ENCODE measurements around the gene HDDC3.
"Not testable (repeated sequence)": the region's sequence is repeated elsewhere in the genome, so short reads cannot be mapped to it uniquely, and the experiment has no call there.

The HDDC3 gene

DNA sequence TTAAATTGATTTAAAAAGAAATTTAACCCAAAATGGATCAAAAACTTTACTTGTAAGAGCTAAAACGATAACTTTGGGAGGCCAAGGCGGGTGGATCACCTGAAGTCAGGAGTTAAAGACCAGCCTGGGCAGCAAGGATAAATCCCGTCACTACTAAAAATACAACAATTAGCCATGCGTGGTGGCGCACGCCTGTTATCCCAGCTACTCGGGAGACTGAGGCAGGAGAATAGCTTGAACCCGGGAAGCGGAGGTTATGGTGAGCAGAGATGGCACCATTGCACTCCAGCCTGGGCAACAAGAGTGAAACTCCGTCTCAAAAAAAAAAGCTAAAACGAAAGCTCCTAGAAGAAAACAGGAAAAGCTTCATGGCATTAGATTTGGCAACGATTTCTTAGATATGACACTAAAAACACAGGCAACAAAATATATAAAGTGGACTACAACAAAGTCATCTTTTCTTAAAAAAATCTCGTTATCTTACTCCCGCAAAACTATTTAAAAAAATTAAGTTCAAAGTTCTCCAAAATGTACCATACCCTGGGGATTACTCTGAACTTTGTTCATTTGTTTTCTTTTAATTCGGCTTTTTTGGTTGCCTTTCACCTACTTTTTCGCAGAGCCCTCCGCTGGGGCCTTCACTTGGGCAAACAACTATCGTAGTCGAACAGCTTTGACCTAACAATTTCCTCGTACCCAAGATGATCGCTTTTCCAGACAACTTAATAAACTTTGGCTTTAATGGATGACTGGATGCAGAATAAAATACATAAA is 2.9 kb downstream of the HDDC3 start:
- peak; percentile 60 for DNase-seq

DNA sequence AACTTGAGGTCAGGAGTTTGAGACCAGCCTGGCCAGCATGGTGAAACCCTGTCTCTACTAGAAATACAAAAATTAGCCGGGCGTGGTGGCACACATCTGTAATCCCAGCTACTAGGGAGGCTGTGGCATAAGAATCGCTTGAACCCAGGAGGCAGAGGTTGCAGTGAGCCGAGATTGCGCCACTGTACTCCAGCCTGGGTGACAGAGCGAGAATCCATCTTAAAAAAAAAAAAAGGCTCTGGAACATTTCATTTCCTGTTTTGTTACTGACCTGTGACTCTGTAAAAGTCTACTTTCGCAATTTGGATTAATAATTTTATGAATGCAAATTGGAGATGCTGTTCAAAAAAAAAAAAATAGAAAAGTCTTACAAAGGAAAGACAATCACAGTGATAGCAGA is 4.2 kb downstream of the HDDC3 start:
- DNase-seq, result not testable (repeated sequence)

- not testable (repeated sequence) for DNase-seq
Observed at GRCh38 chr15:90926766-90927165, 5.6 kb downstream of the HDDC3 start.

- no peak for DNase-seq
Observed at GRCh38 chr15:90924375-90924774, 8.0 kb downstream of the HDDC3 start.

DNA sequence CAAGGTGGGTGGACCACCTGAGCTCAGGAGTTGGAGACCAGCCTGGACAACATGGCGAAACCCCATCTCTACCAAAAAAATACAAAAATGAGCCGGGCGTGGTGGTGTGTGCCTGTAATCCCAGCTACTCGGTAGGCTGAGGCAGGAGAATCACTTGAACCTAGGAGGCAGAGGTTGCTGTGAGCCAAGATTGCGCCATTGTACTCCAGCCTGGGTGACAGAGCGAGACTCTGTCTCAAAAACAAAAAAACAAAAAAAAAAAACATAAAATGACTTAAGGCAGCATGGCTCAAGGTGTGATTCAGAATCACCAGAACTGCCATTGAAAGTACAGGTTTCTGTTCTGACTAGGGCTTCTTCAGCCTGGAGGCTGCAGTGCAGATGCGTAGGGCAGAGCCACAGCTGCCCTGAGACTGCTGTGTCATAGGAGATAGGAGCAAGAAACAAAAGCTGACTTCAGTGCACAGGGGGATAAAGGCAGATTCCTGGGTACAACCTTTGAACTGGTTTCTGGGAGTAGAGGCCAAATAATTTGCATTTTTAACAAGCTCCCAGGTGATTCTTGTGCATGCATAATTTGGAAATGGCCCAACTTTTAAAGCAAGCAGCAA is 9.5 kb downstream of the HDDC3 start:
- peak; percentile 14 for DNase-seq

GRCh38 chr15:90921887-90922286 is 10.5 kb downstream of the HDDC3 start:
- DNase-seq, result no peak

DNA sequence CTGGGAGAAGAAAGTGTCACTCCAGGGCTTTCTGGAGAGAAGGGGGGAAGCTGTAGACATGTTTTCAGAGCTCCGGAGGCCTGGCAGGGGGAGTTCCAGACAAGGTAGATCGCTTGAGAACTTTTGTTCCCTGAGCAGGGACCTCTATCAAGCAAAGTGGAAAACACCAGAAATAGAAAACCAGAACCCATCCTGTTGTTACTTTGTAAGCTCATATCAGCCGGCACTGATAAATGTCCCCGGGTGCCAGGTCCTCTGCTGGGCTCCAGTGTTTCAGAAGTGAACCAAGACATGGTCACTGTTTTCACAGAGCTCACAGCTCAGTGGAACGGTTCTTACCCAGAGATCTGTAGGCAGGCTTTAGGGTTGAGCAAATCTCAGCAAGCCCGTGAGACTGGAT is 13.5 kb downstream of the HDDC3 start:
- no peak for DNase-seq

- no peak for DNase-seq
Observed at GRCh38 chr15:90918034-90918788, 14.1 kb downstream of the HDDC3 start.

DNA sequence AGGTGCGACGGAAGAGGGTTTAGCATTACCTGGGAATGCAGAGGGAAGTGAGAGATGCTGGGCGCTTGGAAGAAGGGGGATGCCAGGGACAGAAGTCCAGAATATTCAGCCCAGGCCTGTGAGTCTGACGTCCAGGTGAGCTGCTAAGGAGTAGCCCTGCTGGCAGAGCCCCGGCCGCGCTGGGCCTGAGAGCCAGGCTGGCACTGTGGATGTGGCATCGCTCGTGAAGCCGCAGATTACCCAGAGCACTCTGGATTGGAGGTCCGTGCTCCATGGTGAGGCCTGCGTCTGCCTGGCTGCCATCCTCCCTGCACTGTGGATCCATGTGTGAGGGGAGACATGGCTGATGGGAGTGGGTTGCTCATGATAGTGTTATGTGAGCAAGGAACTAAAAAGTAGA is 14.8 kb downstream of the HDDC3 start:
- DNase-seq, result no peak

DNA sequence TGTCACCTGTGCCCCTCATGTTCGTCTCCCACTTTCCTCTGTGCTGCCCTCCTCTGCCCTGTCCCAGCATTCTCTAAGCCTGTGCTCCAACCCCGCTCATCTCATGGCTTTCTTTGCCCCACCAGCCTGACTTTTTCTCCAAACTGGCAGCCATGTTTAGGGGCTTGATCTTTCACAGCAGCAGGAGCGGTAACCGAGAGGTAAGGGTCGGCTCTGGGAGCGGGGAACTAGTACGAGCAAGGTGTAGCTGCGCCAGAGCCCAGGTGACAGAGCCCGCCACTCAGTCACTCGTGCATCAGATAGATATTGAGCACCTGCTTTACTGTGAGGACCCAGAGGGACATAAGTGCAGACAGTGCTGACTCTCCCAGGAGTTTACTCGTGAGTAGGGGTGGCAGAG is 15.9 kb downstream of the HDDC3 start:
- no peak for DNase-seq

GRCh38 chr15:90915808-90916440 is 16.4 kb downstream of the HDDC3 start:
- no peak for DNase-seq

DNA sequence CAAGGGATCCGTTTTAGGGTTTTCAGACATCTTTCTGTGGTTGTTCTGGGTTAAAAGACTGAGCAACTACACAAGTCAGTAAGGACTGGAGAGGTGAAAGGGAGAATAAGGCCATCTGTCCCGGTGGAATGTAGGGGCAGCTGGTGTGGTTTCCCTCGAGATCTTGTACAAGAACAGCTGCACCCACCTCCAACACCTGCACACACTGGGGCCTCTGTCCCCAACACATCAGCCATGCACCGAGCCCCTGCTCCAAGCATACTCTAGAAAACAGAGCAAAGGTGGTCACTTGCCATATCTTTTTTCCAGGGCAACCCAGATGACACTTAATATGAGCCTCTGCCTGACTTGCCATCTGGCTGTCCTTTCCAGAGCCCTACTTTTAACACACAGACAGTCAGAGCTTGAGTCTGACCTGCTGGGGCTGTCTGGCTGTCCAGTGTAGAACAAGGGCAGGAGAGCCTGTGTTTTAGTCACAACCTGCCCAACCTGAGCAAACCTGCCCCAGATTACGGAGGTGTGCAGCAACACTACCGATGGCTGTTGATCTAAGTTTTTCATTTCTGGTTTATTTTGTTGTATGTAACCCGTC is 17.0 kb downstream of the HDDC3 start:
- DNase-seq, result no peak

GRCh38 chr15:90914305-90915080 is 17.9 kb downstream of the HDDC3 start:
- no peak for DNase-seq

DNA sequence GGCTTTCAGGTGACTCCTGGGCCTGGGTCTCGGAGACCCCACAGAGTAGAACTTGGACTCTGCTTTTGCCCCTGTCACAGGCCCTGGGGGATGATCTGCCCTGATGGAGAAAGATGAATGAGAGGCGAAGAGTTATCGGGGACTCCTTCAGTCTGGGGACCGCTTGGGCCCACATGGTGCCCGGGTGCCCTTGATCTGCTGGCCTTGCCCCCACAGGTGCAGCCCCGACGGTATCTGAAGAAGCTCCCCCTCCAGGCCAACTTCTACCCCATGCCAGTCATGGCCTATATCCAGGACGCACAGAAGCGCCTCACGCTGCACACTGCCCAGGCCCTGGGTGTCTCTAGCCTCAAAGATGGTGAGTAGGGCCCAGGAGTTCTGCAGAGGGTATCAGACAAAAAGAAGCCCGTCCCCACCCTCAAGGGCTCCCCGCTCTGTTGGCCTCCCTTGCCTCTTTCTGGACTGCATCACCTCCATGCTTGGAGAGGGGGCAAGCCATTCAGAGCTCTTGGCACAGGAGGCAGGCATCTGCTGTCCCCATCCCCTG is 18.9 kb downstream of the HDDC3 start:
- no peak for DNase-seq

DNA sequence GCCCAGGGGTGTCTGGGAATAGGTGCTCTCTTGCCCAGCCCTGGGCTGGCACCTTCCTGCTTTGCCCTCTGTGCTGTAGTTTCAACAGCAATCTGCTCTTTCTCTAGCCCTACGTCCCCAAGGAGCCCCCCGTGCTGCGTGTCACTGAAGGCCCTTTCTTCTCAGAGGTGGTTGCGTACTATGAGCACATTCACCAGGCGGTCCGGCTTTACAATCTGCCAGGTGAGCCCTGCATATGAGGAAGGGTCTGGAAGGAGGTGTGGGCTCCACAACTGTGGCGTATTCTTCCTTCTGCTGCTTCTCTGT is 19.6 kb downstream of the HDDC3 start:
- DNase-seq, result no peak

DNA sequence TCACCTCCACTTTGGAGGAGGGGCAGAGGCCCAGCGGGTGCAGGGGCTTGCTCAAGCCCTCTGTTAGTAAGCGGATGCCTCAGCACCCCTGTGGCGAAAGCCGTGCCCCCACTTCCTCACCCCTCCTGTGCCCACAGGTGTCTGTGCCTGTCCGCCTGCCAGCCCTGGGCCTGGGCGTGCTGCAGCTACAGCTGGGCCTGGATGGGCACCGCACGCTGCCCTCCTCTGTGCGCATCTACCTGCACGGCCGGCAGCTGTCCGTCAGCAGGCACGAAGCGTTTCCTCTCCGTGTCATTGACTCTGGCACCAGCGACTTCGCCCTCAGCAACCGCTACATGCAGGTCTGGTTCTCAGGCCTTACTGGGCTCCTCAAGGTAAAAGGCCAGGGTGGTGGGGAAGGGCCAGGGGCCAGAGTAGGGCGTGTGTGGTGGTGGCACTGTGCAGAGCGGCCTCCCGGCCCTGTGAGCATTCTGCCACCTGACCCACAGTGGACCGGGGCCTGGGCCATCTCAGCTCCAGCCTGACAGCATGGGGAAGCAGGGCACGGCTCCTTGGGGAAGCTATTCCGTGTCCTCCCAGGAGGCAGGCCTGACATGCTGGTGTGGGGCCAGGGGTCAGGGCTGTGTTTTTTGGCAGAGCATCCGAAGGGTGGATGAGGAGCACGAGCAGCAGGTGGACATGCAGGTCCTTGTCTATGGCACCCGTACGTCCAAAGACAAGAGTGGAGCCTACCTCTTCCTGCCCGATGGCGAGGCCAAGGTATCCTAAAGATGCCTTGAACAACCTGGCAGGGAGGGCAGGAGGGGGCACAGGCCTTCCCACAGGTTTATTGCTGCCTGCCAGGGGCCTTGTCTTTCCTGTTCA is 20.2 kb downstream of the HDDC3 start:
- DNase-seq, result no peak

GRCh38 chr15:90911302-90911623 is 21.1 kb downstream of the HDDC3 start:
- no peak for DNase-seq

DNA sequence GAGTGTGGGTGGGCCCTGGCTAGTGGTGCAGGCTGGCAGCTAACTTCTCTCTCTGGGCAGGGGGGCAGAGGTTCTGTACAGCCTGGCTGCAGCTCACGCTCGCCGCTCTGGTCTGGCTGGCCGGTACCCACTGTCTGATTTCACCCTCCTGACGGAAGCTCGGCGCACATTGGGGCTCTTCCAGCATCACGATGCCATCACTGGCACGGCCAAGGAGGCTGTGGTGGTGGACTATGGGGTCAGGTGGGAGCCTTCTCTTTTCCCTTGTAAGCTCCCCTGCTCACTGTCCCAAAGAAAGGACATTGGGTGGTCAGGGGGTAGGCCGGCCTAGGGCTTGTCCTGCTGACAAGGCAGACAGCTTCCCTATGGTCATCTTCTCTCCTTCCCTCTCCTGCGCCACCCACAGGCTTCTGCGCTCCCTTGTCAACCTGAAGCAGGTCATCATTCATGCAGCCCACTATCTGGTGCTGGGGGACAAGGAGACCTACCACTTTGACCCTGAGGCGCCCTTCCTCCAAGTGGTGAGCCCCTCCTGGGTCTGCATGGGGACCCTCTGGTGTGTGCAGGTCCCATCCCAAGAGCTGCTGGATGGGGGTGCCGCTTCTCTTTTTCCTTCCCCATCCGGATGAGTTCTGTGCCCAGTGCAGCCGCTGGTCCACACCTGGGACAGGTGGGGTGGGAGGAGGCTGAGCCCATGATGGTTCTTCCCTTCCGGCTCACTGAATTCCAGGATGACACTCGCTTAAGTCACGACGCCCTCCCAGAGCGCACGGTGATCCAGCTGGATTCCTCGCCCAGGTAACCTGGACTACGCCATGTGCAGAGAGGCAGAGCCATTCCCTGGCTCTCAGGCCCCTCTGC is 21.7 kb downstream of the HDDC3 start:
- DNase-seq, result no peak

DNA sequence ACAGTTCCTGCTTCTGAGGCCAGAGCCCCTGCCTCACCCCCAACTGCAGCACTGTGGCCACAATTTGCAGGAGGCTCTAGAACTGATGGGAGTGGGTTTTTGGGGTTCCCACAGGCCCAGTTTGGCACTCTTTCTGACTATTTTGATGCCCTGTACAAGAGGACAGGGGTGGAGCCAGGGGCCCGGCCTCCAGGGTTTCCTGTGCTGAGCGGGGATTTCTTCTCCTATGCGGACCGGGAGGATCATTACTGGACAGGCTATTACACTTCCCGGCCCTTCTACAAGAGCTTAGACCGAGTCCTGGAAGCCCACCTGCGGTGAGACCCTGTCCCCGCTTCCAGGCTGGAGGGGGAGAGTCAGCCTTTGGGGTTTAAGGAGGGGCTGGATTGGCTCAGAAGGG is 22.4 kb downstream of the HDDC3 start:
- no peak for DNase-seq

GRCh38 chr15:90909449-90909848 is 22.9 kb downstream of the HDDC3 start:
- DNase-seq, result not testable (repeated sequence)
